Measurements from ENCODE around the gene RSU1. TPM values are rescaled to one million over a fixed set of nuclear protein-coding genes. Genes with fewer than 3 reads are reported as not detected.

The RSU1 gene
- total and polyA plus RNA-seq, 9 donors, result 59.4 to 93.9 (median 79.0) TPM

DNA sequence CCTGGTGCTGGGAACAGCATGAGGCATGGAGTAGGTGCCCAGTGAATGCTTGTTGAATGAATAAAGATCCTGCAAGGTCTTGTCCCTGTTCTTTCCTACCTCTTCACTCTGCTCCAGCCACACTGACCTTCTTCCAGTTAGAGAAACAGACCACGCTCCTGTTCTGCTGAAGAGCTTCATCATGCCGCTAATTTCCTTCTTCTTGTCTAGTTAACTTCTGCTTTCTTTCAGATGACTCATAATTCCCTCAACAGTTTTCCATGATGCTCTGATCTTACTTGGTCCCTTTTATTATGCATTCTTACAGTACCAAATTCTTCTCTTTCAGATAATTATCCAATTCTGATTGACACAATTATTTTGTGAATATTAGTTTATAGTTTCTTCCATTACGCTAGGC lies 236.0 kb downstream of the RSU1 start:
- 93% methylated on average over 2 of the region's 3 CpGs for WGBS (ENCODE audit: insufficient coverage)
- no peak overlapping the region for H3K4me3 ChIP-seq (ENCODE audit: low read length)
- DNase-seq, result no peak

DNA sequence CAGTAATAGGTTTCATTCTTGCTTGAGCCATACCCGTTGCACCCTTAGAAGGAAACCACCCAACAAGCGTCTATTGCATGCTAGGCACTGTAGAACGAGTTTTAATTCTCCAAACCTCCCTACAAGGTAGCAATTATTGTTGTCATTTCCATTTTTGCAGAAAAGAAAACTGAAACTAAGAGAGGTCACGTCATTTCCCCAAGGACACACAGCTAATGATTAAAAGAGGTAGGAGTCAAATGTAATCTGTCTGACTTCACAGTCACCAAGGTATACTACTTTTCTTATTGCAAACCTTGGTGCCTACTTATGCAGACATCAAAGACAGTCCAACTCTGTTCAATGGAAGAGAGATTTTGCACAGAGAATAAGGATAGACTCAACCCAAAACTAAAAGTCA lies 246.5 kb downstream of the RSU1 start:
- Histone ChIP-seq H3K27ac (ENCODE audit: low read length) (no peak overlapping the region), H3K4me3 (ENCODE audit: low read length) (no peak overlapping the region), H3K27me3 (ENCODE audit: control insufficient read depth, insufficient read depth, low read length) (no peaks in the 10 kb centered on the region), H3K9me3 (replicated peaks; ENCODE audit: control insufficient read depth, low read depth, low read length) (no peaks in the 10 kb centered on the region), H3K36me3 (ENCODE audit: control insufficient read depth, insufficient read depth, low read length) (no peaks in the 10 kb centered on the region), H3K4me1 (ENCODE audit: control insufficient read depth, insufficient read depth, low read length) (no peaks in the 10 kb centered on the region)
- DNase-seq, result no peak
- 86% methylated on average over 1 of the region's 4 CpGs for WGBS (ENCODE audit: insufficient coverage)

More for the DNA sequence above, 236.0 kb downstream of the RSU1 start:
- H3K27me3 ChIP-seq (ENCODE audit: control insufficient read depth, insufficient read depth, low read length), result peaks cover 3% of the 10 kb centered on the region
- H3K27ac ChIP-seq (ENCODE audit: low read length), result no peak overlapping the region
- no peaks in the 10 kb centered on the region for H3K9me3 ChIP-seq (replicated peaks; ENCODE audit: control insufficient read depth, low read depth, low read length)
- H3K36me3 ChIP-seq (ENCODE audit: control insufficient read depth, insufficient read depth, low read length), result no peaks in the 10 kb centered on the region
- no peaks in the 10 kb centered on the region for H3K4me1 ChIP-seq (ENCODE audit: control insufficient read depth, insufficient read depth, low read length)

GRCh38 chr10:16566202-16566805 lies 250.9 kb downstream of the RSU1 start:
- 49% methylated on average over 5 of the region's 7 CpGs for WGBS (ENCODE audit: insufficient coverage)

DNA sequence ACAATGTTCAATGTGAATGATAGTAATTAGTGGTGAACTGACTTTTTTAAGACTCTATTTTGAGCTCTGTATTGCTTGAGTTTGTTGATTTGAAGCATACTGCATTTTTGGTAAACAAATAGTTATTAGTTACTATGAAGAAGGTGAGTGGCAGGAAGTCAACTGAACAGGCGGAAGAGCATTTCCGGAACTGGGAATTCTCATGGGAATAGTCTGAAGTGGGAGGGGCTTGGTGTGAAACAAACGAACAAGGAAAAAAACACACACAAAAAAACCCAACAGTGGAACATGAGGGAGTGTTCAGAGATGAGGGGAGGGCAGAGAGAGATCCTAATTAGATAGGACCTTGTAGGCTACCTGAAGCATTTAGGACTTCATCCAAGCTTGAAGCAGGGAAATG lies 251.6 kb downstream of the RSU1 start:
- Histone ChIP-seq H3K27ac (ENCODE audit: low read length) (no peak overlapping the region), H3K36me3 (ENCODE audit: control insufficient read depth, insufficient read depth, low read length) (no peaks in the 10 kb centered on the region), H3K9me3 (replicated peaks; ENCODE audit: control insufficient read depth, low read depth, low read length) (no peaks in the 10 kb centered on the region), H3K4me3 (ENCODE audit: low read length) (no peak overlapping the region), H3K27me3 (ENCODE audit: control insufficient read depth, insufficient read depth, low read length) (no peaks in the 10 kb centered on the region), H3K4me1 (ENCODE audit: control insufficient read depth, insufficient read depth, low read length) (no peaks in the 10 kb centered on the region)
- no peak for DNase-seq
- WGBS (ENCODE audit: insufficient coverage), result no CpG with 5 or more reads among the region's 3 CpGs

More at GRCh38 chr10:16566202-16566805, 250.9 kb downstream of the RSU1 start:
- no peak for DNase-seq
- H3K27me3 ChIP-seq (ENCODE audit: control insufficient read depth, insufficient read depth, low read length), result no peaks in the 10 kb centered on the region
- H3K4me1 ChIP-seq (ENCODE audit: control insufficient read depth, insufficient read depth, low read length), result no peaks in the 10 kb centered on the region
- no peaks in the 10 kb centered on the region for H3K36me3 ChIP-seq (ENCODE audit: control insufficient read depth, insufficient read depth, low read length)
- H3K9me3 ChIP-seq (replicated peaks; ENCODE audit: control insufficient read depth, low read depth, low read length), result no peaks in the 10 kb centered on the region
- no peak overlapping the region for H3K4me3 ChIP-seq (ENCODE audit: low read length)
- H3K27ac ChIP-seq (ENCODE audit: low read length), result no peak overlapping the region

DNA sequence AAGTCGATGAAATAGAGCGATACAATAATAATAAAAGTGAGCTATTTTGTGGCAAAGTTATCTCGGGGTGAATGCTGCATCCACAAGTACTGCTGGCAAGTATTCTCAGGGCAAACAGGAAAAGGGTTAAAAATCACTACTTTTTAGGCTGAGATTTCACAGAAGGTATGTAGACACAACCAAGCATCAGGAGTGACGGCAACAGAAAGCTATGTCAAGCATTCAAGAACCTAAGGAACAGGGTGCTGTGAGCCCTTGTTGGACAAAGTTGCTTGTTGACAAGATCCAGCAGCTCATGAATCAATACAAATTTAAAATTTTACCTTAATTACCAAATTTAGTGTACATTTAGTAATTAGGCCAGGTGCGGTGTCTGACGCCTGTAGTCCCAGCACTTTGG lies 254.3 kb downstream of the RSU1 start:
- Histone ChIP-seq H3K9me3 (replicated peaks; ENCODE audit: control insufficient read depth, low read depth, low read length) (no peaks in the 10 kb centered on the region), H3K4me1 (ENCODE audit: control insufficient read depth, insufficient read depth, low read length) (no peaks in the 10 kb centered on the region), H3K27me3 (ENCODE audit: control insufficient read depth, insufficient read depth, low read length) (no peaks in the 10 kb centered on the region), H3K36me3 (ENCODE audit: control insufficient read depth, insufficient read depth, low read length) (no peaks in the 10 kb centered on the region), H3K4me3 (ENCODE audit: low read length) (no peak overlapping the region), H3K27ac (ENCODE audit: low read length) (no peak overlapping the region)
- DNase-seq, result no peak
- 57% methylated on average over 1 of the region's 6 CpGs for WGBS (ENCODE audit: insufficient coverage)

DNA sequence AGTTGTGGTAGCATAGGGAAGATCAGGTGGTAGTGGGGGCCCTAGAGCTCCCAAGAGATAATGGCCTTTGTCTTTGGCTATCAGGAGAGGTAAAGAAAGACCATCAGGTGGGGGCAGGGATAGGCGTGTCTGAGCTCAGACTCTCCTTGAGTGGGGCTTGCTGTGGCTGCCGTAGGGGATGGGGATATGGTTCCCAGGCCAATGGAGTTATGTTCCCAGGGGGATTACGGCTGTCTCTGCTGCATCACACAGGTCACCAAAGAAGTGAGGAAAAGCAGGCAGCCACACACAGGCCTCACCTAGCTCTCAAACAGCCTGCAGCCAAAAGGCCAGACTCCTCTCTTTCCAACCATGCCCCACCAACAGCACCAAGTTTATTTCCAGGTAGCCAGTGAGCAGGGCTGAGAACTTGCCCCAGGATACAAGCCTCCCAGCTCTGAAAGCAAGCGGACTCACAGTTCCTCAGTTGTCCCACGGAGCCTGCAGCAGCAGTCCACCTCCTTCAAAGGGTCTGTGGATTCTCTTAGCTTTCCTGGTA lies 257.9 kb downstream of the RSU1 start:
- Histone ChIP-seq H3K9me3 (replicated peaks; ENCODE audit: control insufficient read depth, low read depth, low read length) (no peaks in the 10 kb centered on the region), H3K4me3 (ENCODE audit: low read length) (no peak overlapping the region), H3K27ac (ENCODE audit: low read length) (no peak overlapping the region), H3K27me3 (ENCODE audit: control insufficient read depth, insufficient read depth, low read length) (no peaks in the 10 kb centered on the region), H3K4me1 (ENCODE audit: control insufficient read depth, insufficient read depth, low read length) (no peaks in the 10 kb centered on the region), H3K36me3 (ENCODE audit: control insufficient read depth, insufficient read depth, low read length) (no peaks in the 10 kb centered on the region)
- 83% methylated on average over 4 of the region's 5 CpGs for WGBS (ENCODE audit: insufficient coverage)
- DNase-seq, result no peak

DNA sequence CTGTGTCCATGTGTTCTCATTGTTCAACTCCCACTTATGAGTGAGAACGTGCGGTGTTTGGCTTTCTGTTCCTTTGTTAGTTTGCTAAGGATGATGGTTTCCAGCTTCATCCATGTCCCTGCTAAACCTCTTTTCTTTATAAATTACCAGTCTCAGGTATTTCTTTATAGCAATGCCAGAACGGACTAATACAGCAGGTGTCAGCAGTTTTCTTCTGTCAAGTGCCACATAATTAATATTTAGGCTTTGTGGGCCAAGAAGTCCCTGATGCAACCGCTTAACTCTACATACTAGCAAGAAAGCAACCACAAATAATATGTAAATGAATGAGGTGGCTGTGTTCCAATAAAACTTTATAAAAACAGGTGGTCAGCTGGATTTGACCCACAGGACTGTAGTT lies 269.3 kb downstream of the RSU1 start:
- Histone ChIP-seq H3K27me3 (ENCODE audit: control insufficient read depth, insufficient read depth, low read length) (no peaks in the 10 kb centered on the region), H3K4me3 (ENCODE audit: low read length) (no peak overlapping the region), H3K9me3 (replicated peaks; ENCODE audit: control insufficient read depth, low read depth, low read length) (no peaks in the 10 kb centered on the region), H3K36me3 (ENCODE audit: control insufficient read depth, insufficient read depth, low read length) (no peaks in the 10 kb centered on the region), H3K4me1 (ENCODE audit: control insufficient read depth, insufficient read depth, low read length) (no peaks in the 10 kb centered on the region), H3K27ac (ENCODE audit: low read length) (no peak overlapping the region)
- WGBS (ENCODE audit: insufficient coverage), result no CpG with 5 or more reads among the region's 4 CpGs
- DNase-seq, result no peak

- peak; percentile 13 for DNase-seq
- no peaks in the 10 kb centered on the region for H3K4me1 ChIP-seq (ENCODE audit: control insufficient read depth, insufficient read depth, low read length)
Measured at GRCh38 chr10:16545116-16545736, 272.0 kb downstream of the RSU1 start.

GRCh38 chr10:16544591-16544990 lies 272.6 kb downstream of the RSU1 start:
- H3K4me3 ChIP-seq (ENCODE audit: low read length), result no peak overlapping the region
- H3K4me1 ChIP-seq (ENCODE audit: control insufficient read depth, insufficient read depth, low read length), result no peaks in the 10 kb centered on the region
- no peak overlapping the region for H3K27ac ChIP-seq (ENCODE audit: low read length)
- no peaks in the 10 kb centered on the region for H3K9me3 ChIP-seq (replicated peaks; ENCODE audit: control insufficient read depth, low read depth, low read length)
- 83% methylated on average over 2 of the region's 4 CpGs for WGBS (ENCODE audit: insufficient coverage)
- no peaks in the 10 kb centered on the region for H3K27me3 ChIP-seq (ENCODE audit: control insufficient read depth, insufficient read depth, low read length)
- H3K36me3 ChIP-seq (ENCODE audit: control insufficient read depth, insufficient read depth, low read length), result no peaks in the 10 kb centered on the region
- no peak for DNase-seq

More at GRCh38 chr10:16545116-16545736, 272.0 kb downstream of the RSU1 start:
- no peaks in the 10 kb centered on the region for H3K27me3 ChIP-seq (ENCODE audit: control insufficient read depth, insufficient read depth, low read length)
- no peak overlapping the region for H3K4me3 ChIP-seq (ENCODE audit: low read length)
- WGBS (ENCODE audit: insufficient coverage), result 50% methylated on average over 2 of the region's 7 CpGs
- no peaks in the 10 kb centered on the region for H3K9me3 ChIP-seq (replicated peaks; ENCODE audit: control insufficient read depth, low read depth, low read length)
- no peak overlapping the region for H3K27ac ChIP-seq (ENCODE audit: low read length)
- H3K36me3 ChIP-seq (ENCODE audit: control insufficient read depth, insufficient read depth, low read length), result no peaks in the 10 kb centered on the region

GRCh38 chr10:16544099-16544498 lies 273.1 kb downstream of the RSU1 start:
- no peaks in the 10 kb centered on the region for H3K27me3 ChIP-seq (ENCODE audit: control insufficient read depth, insufficient read depth, low read length)
- WGBS (ENCODE audit: insufficient coverage), result no CpG with 5 or more reads among the region's 3 CpGs
- H3K4me3 ChIP-seq (ENCODE audit: low read length), result no peak overlapping the region
- H3K27ac ChIP-seq (ENCODE audit: low read length), result no peak overlapping the region
- no peaks in the 10 kb centered on the region for H3K4me1 ChIP-seq (ENCODE audit: control insufficient read depth, insufficient read depth, low read length)
- H3K9me3 ChIP-seq (replicated peaks; ENCODE audit: control insufficient read depth, low read depth, low read length), result no peaks in the 10 kb centered on the region
- no peak for DNase-seq
- no peaks in the 10 kb centered on the region for H3K36me3 ChIP-seq (ENCODE audit: control insufficient read depth, insufficient read depth, low read length)

Measured in muscle of leg (tissue), 11 donors.